ENCODE measurements around the gene INTS13.
"Not testable (repeated sequence)": the region's sequence is repeated elsewhere in the genome, so short reads cannot be mapped to it uniquely, and the experiment has no call there.

The INTS13 gene

GRCh38 chr12:26937863-26938700, at the start of gene INTS13, which contains the start of gene FGFR1OP2:
Gene INTS13 (minus strand): TSS chr12:26937981. CDS start chr12:26936803, 1,178 bp downstream.
Gene FGFR1OP2 (plus strand): TSS chr12:26938470. CDS start chr12:26954159, 15,689 bp downstream.
- peak; percentile 97 for DNase-seq

- no peak for DNase-seq
Observed at GRCh38 chr12:26982866-26983265, 45.1 kb upstream of the INTS13 start.

- DNase-seq: no peak
Observed at GRCh38 chr12:26979733-26980132, 42.0 kb upstream of the INTS13 start.

- no peak for DNase-seq
Observed at GRCh38 chr12:26978801-26979200, 41.0 kb upstream of the INTS13 start.

GRCh38 chr12:26976687-26977086, 38.9 kb upstream of the INTS13 start:
- DNase-seq: no peak

GRCh38 chr12:26971963-26972362, 34.2 kb upstream of the INTS13 start:
- peak; percentile 66 for DNase-seq

GRCh38 chr12:26970136-26970535, 32.4 kb upstream of the INTS13 start:
- DNase-seq: no peak

GRCh38 chr12:26966842-26967241, 29.1 kb upstream of the INTS13 start:
- DNase-seq: no peak

- no peak for DNase-seq
Observed at GRCh38 chr12:26963413-26963812, 25.6 kb upstream of the INTS13 start.

- DNase-seq: no peak
Observed at GRCh38 chr12:26961803-26962202, 24.0 kb upstream of the INTS13 start.

- DNase-seq: not testable (repeated sequence)
Observed at GRCh38 chr12:26961391-26961790, 23.6 kb upstream of the INTS13 start.

- no peak for DNase-seq
Observed at GRCh38 chr12:26954027-26954426, 16.2 kb upstream of the INTS13 start.

GRCh38 chr12:26953447-26953846, 15.7 kb upstream of the INTS13 start:
- DNase-seq: no peak

- DNase-seq: no peak
Observed at GRCh38 chr12:26948309-26948708, 10.5 kb upstream of the INTS13 start.

- no peak for DNase-seq
Observed at GRCh38 chr12:26941215-26941594, 3.4 kb upstream of the INTS13 start.

- DNase-seq: peak; percentile 22
Observed at GRCh38 chr12:26940516-26941214, 2.9 kb upstream of the INTS13 start.

- no peak for DNase-seq
Observed at GRCh38 chr12:26939953-26940352, 2.2 kb upstream of the INTS13 start.

GRCh38 chr12:26939192-26939832, 1.5 kb upstream of the INTS13 start:
- DNase-seq: no peak

GRCh38 chr12:26938701-26939062, 901 bp upstream of the INTS13 start:
- no peak for DNase-seq

- DNase-seq: no peak
Observed at GRCh38 chr12:26937443-26937862, 328 bp downstream of the INTS13 start.

- no peak for DNase-seq
Observed at GRCh38 chr12:26936559-26937442, 980 bp downstream of the INTS13 start.

- no peak for DNase-seq
Observed at GRCh38 chr12:26935636-26936378, 2.0 kb downstream of the INTS13 start.
